RWPE2 (cell line): ENCODE measurements around the gene TSHZ2.

Source experiments
- ATAC-seq: fragments of 200-7000 bp; cut with Tn5 transposase; 3 replicates; pipeline ENCODE4 v1.9.1; 2021; ENCODE audit warnings: low read depth
- DNase-seq: peaks from one replicate; pipeline ENCODE4 v3.0.0-alpha.2; 2020; ENCODE audit warnings: low spot score
- H3K27ac ChIP-seq: fragments of 450-650 bp; 2 replicates; pipeline ENCODE4 v1.5.1; 2017; ENCODE audit warnings: mild to moderate bottlenecking; ENCODE audit not compliant: poor library complexity, severe bottlenecking
- H3K27me3 ChIP-seq: fragments of 250-450 bp; sonication (Bioruptor Pico); 2 replicates; pipeline ENCODE4 v1.5.1; 2021; ENCODE audit warnings: mild to moderate bottlenecking, moderate library complexity; ENCODE audit not compliant: insufficient read depth, poor library complexity, severe bottlenecking
- H3K36me3 ChIP-seq: fragments of 250-450 bp; sonication (Bioruptor Pico); 2 replicates; pipeline ENCODE4 v1.5.1; 2020; ENCODE audit warnings: low read depth, mild to moderate bottlenecking, moderate library complexity
- H3K4me1 ChIP-seq: fragments of 250-450 bp; sonication (Bioruptor Pico); 2 replicates; pipeline ENCODE4 v1.5.1; 2021; ENCODE audit warnings: mild to moderate bottlenecking, moderate library complexity; ENCODE audit not compliant: insufficient read depth, poor library complexity, severe bottlenecking
- H3K4me3 ChIP-seq: fragments of 250-450 bp; sonication (Bioruptor Pico); 2 replicates; pipeline ENCODE4 v1.5.1; 2021; ENCODE audit warnings: mild to moderate bottlenecking, moderate library complexity; ENCODE audit not compliant: severe bottlenecking
- H3K9me3 ChIP-seq: fragments of 250-450 bp; sonication (Bioruptor Pico); 2 replicates; pipeline ENCODE4 v1.5.1; 2021; ENCODE audit warnings: mild to moderate bottlenecking, moderate library complexity; ENCODE audit not compliant: severe bottlenecking
- TF ChIP-seq, protein P1 (sequence below): fragments of 450-650 bp; IDR thresholded peaks from one replicate; pipeline ENCODE4 v1.5.1; 2017; ENCODE audit warnings: mild to moderate bottlenecking, moderate library complexity; ENCODE audit not compliant: poor library complexity, severe bottlenecking

Gene TSHZ2

DNA sequence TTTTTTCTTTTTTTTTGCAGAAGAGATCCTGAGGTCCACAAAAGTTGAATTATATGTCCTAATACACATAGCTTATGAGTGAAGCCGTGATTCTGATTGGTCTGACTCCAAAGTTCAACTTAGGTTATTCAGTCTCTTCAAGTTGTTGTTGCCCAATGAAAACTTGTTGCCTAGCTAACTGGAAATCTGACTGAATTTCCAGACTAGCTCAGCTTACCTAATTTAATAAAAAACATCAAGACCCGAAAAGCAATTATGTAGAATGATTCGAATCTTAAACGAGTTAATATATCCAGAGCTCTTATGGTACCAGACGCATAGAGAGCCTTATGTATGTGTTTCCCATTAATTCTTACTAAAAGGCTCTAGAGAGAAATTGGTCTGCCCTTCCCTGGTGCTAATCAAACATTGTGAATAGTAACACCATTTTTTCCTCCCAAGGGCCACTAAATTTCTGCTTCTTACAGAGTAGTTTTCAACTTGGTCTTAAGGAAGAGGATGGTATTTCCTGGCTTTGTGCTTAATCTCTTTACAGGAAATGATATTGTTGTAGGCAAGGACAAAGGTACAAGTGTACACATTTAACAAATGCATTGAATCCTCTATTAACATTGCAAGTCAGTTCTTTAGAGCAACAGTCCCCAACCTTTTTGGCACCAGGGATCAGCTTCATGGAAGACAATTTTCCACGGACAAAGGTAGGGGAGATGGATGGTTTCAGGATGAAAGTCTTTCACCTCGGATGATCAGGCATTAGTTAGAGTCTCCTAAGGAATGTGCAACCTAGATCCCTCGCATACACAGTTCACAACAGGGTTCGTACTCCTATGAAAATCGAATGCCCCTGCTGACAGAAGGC lies 107.9 kb downstream of the TSHZ2 start:
- no peak for ATAC-seq

DNA sequence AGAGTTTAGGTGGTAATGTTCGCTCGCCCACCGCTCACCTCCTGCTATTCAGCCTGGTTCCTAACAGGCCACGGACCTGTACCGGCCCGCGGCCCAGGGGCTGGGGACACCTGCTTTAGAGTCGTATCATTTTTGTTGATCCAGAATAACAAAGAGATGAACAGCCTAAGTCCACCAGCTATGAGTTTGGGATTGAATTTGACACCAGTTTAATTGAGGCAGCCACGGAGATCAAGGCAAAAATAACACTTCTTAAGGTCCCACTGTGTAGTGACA lies 108.5 kb downstream of the TSHZ2 start:
- H3K36me3 ChIP-seq: no peaks in the 10 kb centered on the region
- no peak overlapping the region for H3K4me3 ChIP-seq
- H3K27ac ChIP-seq: peak overlapping the region; percentile 56
- no peaks in the 10 kb centered on the region for H3K27me3 ChIP-seq
- peak; percentile 63 for DNase-seq
- TF ChIP-seq, protein P1, sequence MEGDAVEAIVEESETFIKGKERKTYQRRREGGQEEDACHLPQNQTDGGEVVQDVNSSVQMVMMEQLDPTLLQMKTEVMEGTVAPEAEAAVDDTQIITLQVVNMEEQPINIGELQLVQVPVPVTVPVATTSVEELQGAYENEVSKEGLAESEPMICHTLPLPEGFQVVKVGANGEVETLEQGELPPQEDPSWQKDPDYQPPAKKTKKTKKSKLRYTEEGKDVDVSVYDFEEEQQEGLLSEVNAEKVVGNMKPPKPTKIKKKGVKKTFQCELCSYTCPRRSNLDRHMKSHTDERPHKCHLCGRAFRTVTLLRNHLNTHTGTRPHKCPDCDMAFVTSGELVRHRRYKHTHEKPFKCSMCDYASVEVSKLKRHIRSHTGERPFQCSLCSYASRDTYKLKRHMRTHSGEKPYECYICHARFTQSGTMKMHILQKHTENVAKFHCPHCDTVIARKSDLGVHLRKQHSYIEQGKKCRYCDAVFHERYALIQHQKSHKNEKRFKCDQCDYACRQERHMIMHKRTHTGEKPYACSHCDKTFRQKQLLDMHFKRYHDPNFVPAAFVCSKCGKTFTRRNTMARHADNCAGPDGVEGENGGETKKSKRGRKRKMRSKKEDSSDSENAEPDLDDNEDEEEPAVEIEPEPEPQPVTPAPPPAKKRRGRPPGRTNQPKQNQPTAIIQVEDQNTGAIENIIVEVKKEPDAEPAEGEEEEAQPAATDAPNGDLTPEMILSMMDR: no peak
- ATAC-seq: no peak
- H3K9me3 ChIP-seq: no peaks in the 10 kb centered on the region
- H3K4me1 ChIP-seq: peaks cover 43% of the 10 kb centered on the region

More for the DNA sequence above, 107.9 kb downstream of the TSHZ2 start:
- Histone ChIP-seq H3K27ac (peak overlapping the region; percentile 56), H3K4me1 (peaks cover 48% of the 10 kb centered on the region), H3K27me3 (no peaks in the 10 kb centered on the region), H3K36me3 (no peaks in the 10 kb centered on the region), H3K4me3 (no peak overlapping the region), H3K9me3 (no peaks in the 10 kb centered on the region)
- TF ChIP-seq, protein P1: no peak
- no peak for DNase-seq

DNA sequence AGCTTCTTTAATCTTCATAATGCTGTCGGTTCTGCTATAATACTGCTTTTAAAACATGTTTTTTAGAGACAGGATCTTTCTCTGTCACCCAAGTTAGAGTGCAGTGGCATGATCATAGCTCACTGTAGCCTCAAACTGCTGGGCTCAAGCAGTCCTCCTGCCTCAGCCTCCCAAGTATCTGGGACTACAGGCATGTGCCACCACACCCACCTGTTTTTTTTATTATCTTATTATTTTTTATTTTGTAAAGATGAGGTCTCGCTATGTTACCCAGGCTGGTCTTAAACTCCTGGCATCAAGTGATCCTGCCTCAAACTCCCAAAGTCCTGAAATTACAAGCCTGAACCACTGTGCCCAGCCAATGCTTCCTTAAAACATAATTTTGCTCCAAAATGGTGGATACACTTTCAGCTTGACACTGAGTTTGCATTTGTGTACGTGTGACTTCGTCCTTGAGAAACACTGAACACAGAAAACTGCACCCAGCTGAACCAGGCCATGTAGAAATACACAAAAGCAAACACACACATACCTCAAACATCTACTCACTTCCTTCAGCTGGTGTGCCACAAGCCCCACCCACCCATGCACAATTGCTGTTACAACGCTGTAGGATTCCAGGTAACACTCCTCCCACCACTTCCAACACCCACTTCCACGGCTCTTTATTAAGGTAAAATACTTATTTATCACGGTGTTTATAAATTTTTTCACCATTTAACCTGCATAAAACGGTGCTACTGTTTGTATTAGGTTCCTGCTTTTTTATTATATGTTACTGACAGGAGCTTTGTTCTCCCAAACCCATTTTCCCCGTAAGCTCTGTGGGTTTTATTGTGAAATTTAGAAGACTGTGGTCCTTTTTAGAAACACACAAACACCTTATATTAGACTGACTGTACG lies 109.1 kb downstream of the TSHZ2 start:
- Histone ChIP-seq H3K4me1 (peaks cover 37% of the 10 kb centered on the region), H3K9me3 (no peaks in the 10 kb centered on the region), H3K36me3 (no peaks in the 10 kb centered on the region), H3K27ac (peak overlapping the region; percentile 56), H3K27me3 (no peaks in the 10 kb centered on the region), H3K4me3 (no peak overlapping the region)
- ATAC-seq (peak; percentile 96), DNase-seq (peak; percentile 94)
- TF ChIP-seq, protein P1: no peak

DNA sequence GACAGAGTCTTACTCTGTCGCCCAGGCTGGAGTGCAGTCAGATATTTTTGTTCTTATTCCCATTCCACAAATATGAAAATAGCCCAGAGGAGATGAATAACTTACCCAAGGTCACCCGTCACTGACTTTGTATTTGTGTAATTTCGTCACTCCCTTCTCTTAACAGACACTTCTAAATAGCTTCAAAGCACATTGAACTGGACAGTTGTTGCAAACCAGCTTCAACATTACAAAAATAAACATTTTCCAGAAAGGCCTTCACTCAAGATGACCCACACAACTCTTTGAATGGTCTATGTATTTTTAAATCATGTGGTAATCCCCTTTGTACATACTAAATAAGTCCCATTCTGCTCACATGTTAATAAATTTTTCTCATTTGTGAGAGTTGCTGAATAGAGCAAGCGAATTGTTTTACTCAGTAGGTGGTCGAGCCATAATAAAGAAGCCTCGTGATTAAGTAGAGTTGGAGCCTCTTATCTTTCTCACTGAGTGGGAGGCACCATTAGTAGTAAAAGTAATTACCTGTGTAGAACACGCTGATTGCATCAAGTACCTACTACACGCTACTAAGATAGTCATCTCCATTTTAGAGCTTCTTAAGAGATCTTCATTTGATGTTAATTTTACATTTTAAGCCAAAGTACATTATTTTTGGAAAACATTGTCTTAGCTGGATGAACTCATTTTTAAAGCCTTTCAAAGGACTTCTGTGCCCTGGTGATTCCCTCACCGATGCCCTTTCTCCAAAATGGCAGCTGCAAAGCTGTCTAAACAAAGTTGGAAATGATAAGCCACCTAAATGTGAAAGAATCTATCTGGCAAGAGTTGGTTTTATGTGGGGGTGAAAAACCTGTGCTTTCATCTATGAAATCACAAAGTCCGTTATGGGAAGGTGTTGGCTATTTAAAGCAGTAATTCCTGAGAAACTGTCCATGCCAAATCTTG lies 110.0 kb downstream of the TSHZ2 start:
- no peaks in the 10 kb centered on the region for H3K36me3 ChIP-seq
- no peak for DNase-seq
- no peaks in the 10 kb centered on the region for H3K9me3 ChIP-seq
- no peak for ATAC-seq
- peaks cover 32% of the 10 kb centered on the region for H3K4me1 ChIP-seq
- H3K27ac ChIP-seq: peak overlapping the region; percentile 56
- no peak overlapping the region for H3K4me3 ChIP-seq
- H3K27me3 ChIP-seq: no peaks in the 10 kb centered on the region
- TF ChIP-seq, protein P1: no peak
